ENCODE results near the gene AGTR2. TPM values are rescaled to one million over a fixed set of nuclear protein-coding genes. Genes with fewer than 3 reads are reported as not detected.

The AGTR2 gene
- polyA plus RNA-seq, 1 donor from 2014 or later, result not detected

DNA sequence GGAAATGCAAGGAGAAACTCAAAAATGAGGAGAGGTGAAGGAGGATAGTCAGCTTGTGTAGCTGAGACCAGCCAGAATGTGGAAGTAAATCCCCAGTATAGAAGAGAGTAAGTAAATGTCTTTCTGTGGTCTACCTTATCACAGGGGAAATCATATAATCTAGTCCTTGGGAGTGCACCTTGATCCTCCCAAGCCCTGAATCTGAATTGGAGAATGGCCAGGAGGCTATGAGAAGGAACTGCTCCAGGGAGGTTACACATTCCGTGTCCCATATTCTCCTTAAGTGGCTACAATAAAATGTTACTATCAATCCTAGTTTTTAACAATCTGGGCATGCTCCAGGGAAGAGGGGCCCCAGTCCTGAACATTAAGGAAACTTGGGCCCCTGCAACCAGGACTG, 10.8 kb downstream of the AGTR2 start:
- no peaks in the 10 kb centered on the region for H3K36me3 ChIP-seq (ENCODE audit: insufficient read depth, low read length)
- no peaks in the 10 kb centered on the region for H3K9me3 ChIP-seq (ENCODE audit: low read length)
- H4K20me1 ChIP-seq (ENCODE audit: insufficient read depth), result no peaks in the 10 kb centered on the region
- H3K27ac ChIP-seq (ENCODE audit: low read length), result no peak overlapping the region
- no peak overlapping the region for H3K9ac ChIP-seq (ENCODE audit: low read length)
- no peak for TF ChIP-seq SMC3 (conservative IDR thresholded peaks at IDR 0.05; ENCODE audit: poor library complexity)
- TF ChIP-seq, protein P1, sequence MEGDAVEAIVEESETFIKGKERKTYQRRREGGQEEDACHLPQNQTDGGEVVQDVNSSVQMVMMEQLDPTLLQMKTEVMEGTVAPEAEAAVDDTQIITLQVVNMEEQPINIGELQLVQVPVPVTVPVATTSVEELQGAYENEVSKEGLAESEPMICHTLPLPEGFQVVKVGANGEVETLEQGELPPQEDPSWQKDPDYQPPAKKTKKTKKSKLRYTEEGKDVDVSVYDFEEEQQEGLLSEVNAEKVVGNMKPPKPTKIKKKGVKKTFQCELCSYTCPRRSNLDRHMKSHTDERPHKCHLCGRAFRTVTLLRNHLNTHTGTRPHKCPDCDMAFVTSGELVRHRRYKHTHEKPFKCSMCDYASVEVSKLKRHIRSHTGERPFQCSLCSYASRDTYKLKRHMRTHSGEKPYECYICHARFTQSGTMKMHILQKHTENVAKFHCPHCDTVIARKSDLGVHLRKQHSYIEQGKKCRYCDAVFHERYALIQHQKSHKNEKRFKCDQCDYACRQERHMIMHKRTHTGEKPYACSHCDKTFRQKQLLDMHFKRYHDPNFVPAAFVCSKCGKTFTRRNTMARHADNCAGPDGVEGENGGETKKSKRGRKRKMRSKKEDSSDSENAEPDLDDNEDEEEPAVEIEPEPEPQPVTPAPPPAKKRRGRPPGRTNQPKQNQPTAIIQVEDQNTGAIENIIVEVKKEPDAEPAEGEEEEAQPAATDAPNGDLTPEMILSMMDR (IDR thresholded peaks at IDR 0.05; ENCODE audit: poor library complexity, severe bottlenecking), result no peak
- no peak for TF ChIP-seq EZH2 (IDR thresholded peaks at IDR 0.05; ENCODE audit: borderline replicate concordance, insufficient read depth, low read length, poor library complexity, severe bottlenecking)
- TF ChIP-seq EP300 (conservative IDR thresholded peaks at IDR 0.05; ENCODE audit: poor library complexity, severe bottlenecking), result no peak
- TF ChIP-seq POLR2AphosphoS5 (IDR thresholded peaks at IDR 0.05), result no peak
- TF ChIP-seq TAF1 (IDR thresholded peaks at IDR 0.05; ENCODE audit: low read depth), result no peak
- TF ChIP-seq RAD21 (conservative IDR thresholded peaks at IDR 0.05), result no peak
- TF ChIP-seq MXI1 (conservative IDR thresholded peaks at IDR 0.05; ENCODE audit: poor library complexity, severe bottlenecking), result no peak
- TF ChIP-seq, protein P2, sequence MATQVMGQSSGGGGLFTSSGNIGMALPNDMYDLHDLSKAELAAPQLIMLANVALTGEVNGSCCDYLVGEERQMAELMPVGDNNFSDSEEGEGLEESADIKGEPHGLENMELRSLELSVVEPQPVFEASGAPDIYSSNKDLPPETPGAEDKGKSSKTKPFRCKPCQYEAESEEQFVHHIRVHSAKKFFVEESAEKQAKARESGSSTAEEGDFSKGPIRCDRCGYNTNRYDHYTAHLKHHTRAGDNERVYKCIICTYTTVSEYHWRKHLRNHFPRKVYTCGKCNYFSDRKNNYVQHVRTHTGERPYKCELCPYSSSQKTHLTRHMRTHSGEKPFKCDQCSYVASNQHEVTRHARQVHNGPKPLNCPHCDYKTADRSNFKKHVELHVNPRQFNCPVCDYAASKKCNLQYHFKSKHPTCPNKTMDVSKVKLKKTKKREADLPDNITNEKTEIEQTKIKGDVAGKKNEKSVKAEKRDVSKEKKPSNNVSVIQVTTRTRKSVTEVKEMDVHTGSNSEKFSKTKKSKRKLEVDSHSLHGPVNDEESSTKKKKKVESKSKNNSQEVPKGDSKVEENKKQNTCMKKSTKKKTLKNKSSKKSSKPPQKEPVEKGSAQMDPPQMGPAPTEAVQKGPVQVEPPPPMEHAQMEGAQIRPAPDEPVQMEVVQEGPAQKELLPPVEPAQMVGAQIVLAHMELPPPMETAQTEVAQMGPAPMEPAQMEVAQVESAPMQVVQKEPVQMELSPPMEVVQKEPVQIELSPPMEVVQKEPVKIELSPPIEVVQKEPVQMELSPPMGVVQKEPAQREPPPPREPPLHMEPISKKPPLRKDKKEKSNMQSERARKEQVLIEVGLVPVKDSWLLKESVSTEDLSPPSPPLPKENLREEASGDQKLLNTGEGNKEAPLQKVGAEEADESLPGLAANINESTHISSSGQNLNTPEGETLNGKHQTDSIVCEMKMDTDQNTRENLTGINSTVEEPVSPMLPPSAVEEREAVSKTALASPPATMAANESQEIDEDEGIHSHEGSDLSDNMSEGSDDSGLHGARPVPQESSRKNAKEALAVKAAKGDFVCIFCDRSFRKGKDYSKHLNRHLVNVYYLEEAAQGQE (IDR thresholded peaks at IDR 0.05; ENCODE audit: borderline replicate concordance), result no peak
- no peak overlapping the region for H3K4me2 ChIP-seq (ENCODE audit: low read length)
- H2AFZ ChIP-seq (ENCODE audit: low read depth, low read length), result no peak overlapping the region
- H3K79me2 ChIP-seq (replicated peaks; ENCODE audit: insufficient read depth, low read length), result no peaks in the 10 kb centered on the region
- H3K27me3 ChIP-seq (ENCODE audit: insufficient read depth, low read depth, low read length), result no peaks in the 10 kb centered on the region
- no peaks in the 10 kb centered on the region for H3K9me2 ChIP-seq (ENCODE audit: insufficient read depth, low read length)
- no peaks in the 10 kb centered on the region for H3F3A ChIP-seq (ENCODE audit: insufficient read depth, low read length, poor library complexity, severe bottlenecking)
- H3K4me3 ChIP-seq (ENCODE audit: low read length), result no peak overlapping the region

DNA sequence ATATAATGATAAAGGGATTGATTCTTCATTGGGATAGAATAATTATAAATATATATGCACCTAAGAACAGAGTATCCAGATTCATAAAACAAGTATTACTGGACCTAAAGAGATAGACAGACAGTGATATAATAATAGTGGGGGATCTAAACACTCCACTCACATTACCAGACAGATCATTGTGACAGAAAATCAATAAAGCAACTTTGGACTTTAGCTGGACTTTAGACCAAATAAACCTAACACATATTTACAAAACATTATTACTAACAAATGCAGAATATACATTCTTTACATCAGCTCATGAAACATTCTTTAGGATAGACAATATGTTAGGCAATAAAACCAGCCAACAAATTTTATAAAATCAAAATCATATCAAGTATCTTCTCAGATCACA, 14.6 kb downstream of the AGTR2 start:
- no peak overlapping the region for H2AFZ ChIP-seq (ENCODE audit: low read depth, low read length)
- no peak overlapping the region for H3K4me3 ChIP-seq (ENCODE audit: low read length)
- no peaks in the 10 kb centered on the region for H4K20me1 ChIP-seq (ENCODE audit: insufficient read depth)
- H3K27ac ChIP-seq (ENCODE audit: low read length), result no peak overlapping the region
- no peak overlapping the region for H3K9ac ChIP-seq (ENCODE audit: low read length)
- no peaks in the 10 kb centered on the region for H3K9me2 ChIP-seq (ENCODE audit: insufficient read depth, low read length)
- no peaks in the 10 kb centered on the region for H3F3A ChIP-seq (ENCODE audit: insufficient read depth, low read length, poor library complexity, severe bottlenecking)
- no peak for TF ChIP-seq EP300 (conservative IDR thresholded peaks at IDR 0.05; ENCODE audit: poor library complexity, severe bottlenecking)
- TF ChIP-seq POLR2AphosphoS5 (IDR thresholded peaks at IDR 0.05), result no peak
- no peak overlapping the region for H3K4me2 ChIP-seq (ENCODE audit: low read length)
- no peaks in the 10 kb centered on the region for H3K27me3 ChIP-seq (ENCODE audit: insufficient read depth, low read depth, low read length)
- no peaks in the 10 kb centered on the region for H3K79me2 ChIP-seq (replicated peaks; ENCODE audit: insufficient read depth, low read length)
- H3K36me3 ChIP-seq (ENCODE audit: insufficient read depth, low read length), result no peaks in the 10 kb centered on the region
- H3K9me3 ChIP-seq (ENCODE audit: low read length), result no peaks in the 10 kb centered on the region

DNA sequence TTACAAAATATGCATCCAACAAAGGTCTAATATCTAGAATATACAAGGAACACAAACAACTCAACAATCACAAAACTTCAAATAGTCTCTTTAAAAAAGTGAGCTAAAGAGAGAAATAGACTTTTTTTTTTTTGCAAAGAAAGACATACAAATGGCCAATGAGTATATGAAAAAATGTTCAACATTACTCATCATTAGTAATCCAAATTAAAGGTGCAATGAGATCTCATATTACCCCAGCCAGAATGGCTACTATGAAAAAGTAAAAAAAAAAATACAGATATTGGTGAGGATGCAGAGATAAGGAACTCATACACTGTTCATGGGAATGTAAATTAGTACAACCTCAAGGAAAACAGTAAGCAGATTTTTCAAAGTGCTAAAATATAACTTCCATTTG, 24.1 kb downstream of the AGTR2 start:
- Histone ChIP-seq H3F3A (ENCODE audit: insufficient read depth, low read length, poor library complexity, severe bottlenecking) (no peaks in the 10 kb centered on the region), H3K9me3 (ENCODE audit: low read length) (no peaks in the 10 kb centered on the region), H4K20me1 (ENCODE audit: insufficient read depth) (no peaks in the 10 kb centered on the region), H2AFZ (ENCODE audit: low read depth, low read length) (no peak overlapping the region), H3K4me3 (ENCODE audit: low read length) (no peak overlapping the region), H3K27ac (ENCODE audit: low read length) (no peak overlapping the region), H3K9ac (ENCODE audit: low read length) (no peak overlapping the region), H3K27me3 (ENCODE audit: insufficient read depth, low read depth, low read length) (no peaks in the 10 kb centered on the region), H3K79me2 (replicated peaks; ENCODE audit: insufficient read depth, low read length) (no peaks in the 10 kb centered on the region), H3K9me2 (ENCODE audit: insufficient read depth, low read length) (no peaks in the 10 kb centered on the region), H3K4me2 (ENCODE audit: low read length) (no peak overlapping the region), H3K36me3 (ENCODE audit: insufficient read depth, low read length) (no peaks in the 10 kb centered on the region)
- TF ChIP-seq EZH2 (IDR thresholded peaks at IDR 0.05; ENCODE audit: borderline replicate concordance, insufficient read depth, low read length, poor library complexity, severe bottlenecking) (no peak), POLR2AphosphoS5 (IDR thresholded peaks at IDR 0.05) (no peak), EP300 (conservative IDR thresholded peaks at IDR 0.05; ENCODE audit: poor library complexity, severe bottlenecking) (no peak), RAD21 (conservative IDR thresholded peaks at IDR 0.05) (no peak), MXI1 (conservative IDR thresholded peaks at IDR 0.05; ENCODE audit: poor library complexity, severe bottlenecking) (no peak), TAF1 (IDR thresholded peaks at IDR 0.05; ENCODE audit: low read depth) (no peak), SMC3 (conservative IDR thresholded peaks at IDR 0.05; ENCODE audit: poor library complexity) (no peak)
- TF ChIP-seq, protein P2 (IDR thresholded peaks at IDR 0.05; ENCODE audit: borderline replicate concordance), result no peak
- TF ChIP-seq, protein P1 (IDR thresholded peaks at IDR 0.05; ENCODE audit: poor library complexity, severe bottlenecking), result no peak
